ENCODE data around the gene KLK2.

- TF ChIP-seq, protein P1, sequence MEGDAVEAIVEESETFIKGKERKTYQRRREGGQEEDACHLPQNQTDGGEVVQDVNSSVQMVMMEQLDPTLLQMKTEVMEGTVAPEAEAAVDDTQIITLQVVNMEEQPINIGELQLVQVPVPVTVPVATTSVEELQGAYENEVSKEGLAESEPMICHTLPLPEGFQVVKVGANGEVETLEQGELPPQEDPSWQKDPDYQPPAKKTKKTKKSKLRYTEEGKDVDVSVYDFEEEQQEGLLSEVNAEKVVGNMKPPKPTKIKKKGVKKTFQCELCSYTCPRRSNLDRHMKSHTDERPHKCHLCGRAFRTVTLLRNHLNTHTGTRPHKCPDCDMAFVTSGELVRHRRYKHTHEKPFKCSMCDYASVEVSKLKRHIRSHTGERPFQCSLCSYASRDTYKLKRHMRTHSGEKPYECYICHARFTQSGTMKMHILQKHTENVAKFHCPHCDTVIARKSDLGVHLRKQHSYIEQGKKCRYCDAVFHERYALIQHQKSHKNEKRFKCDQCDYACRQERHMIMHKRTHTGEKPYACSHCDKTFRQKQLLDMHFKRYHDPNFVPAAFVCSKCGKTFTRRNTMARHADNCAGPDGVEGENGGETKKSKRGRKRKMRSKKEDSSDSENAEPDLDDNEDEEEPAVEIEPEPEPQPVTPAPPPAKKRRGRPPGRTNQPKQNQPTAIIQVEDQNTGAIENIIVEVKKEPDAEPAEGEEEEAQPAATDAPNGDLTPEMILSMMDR (IDR thresholded peaks at IDR 0.05 in 8 of 11, conservative IDR thresholded peaks at IDR 0.05 in 3 of 11): no peak
- no peak for TF ChIP-seq POLR2AphosphoS5 (IDR thresholded peaks at IDR 0.05)
Observed at GRCh38 chr19:50861496-50862286, 11.5 kb upstream of the KLK2 start.

Measured in spleen (tissue), 7 donors.